Astrocyte (in vitro differentiated cells and primary cell): Measurements from ENCODE around the gene TCP1. TPM values are rescaled to one million over a fixed set of nuclear protein-coding genes. Genes with fewer than 3 reads are reported as not detected.
"Not testable (repeated sequence)": the region's sequence is repeated elsewhere in the genome, so short reads cannot be mapped to it uniquely, and the experiment has no call there.

ENCODE experiments used
- DNase-seq: peaks from one replicate; pipeline ENCODE4 v3.0.0-alpha.2; 2010; ENCODE audit warnings: low read depth
- FAIRE-seq: peaks from 2 replicates; lab custom pipeline; 2011; peaks lifted over from hg19 to GRCh38; lab: Jason Lieb, UNC
- H2AFZ ChIP-seq: 2 replicates; pipeline ENCODE4 v1.6.0; 2012; ENCODE audit warnings: low read depth, low read length, inconsistent platforms
- H3K27ac ChIP-seq: 2 replicates; pipeline ENCODE4 v1.5.1; 2011; ENCODE audit warnings: low read depth, low read length, inconsistent platforms
- H3K27me3 ChIP-seq: 2 replicates; pipeline ENCODE4 v1.6.0; 2011; ENCODE audit warnings: low read length, inconsistent platforms; ENCODE audit not compliant: insufficient read depth
- H3K36me3 ChIP-seq: 2 replicates; pipeline ENCODE4 v1.5.1; 2011; ENCODE audit warnings: low read length, inconsistent platforms; ENCODE audit not compliant: insufficient read depth
- H3K4me1 ChIP-seq: 2 replicates; pipeline ENCODE4 v1.5.1; 2011; ENCODE audit warnings: low read length, inconsistent platforms; ENCODE audit not compliant: insufficient read depth
- H3K4me2 ChIP-seq: 2 replicates; pipeline ENCODE4 v1.6.0; 2012; ENCODE audit warnings: low read length, inconsistent platforms
- H3K4me3 ChIP-seq: 2 replicates; pipeline ENCODE4 v1.5.1; 2011; ENCODE audit warnings: low read depth, mild to moderate bottlenecking, low read length, inconsistent platforms; ENCODE audit not compliant: insufficient read depth
- H3K79me2 ChIP-seq: 2 replicates; pipeline ENCODE4 v1.6.0; 2012; ENCODE audit warnings: mild to moderate bottlenecking, low read length, inconsistent platforms; ENCODE audit not compliant: insufficient read depth
- H3K9ac ChIP-seq: 2 replicates; pipeline ENCODE4 v1.6.0; 2012; ENCODE audit warnings: mild to moderate bottlenecking, low read length, inconsistent platforms
- H3K9me3 ChIP-seq: 2 replicates; pipeline ENCODE4 v1.5.1; 2012; ENCODE audit warnings: low read depth, mild to moderate bottlenecking, low read length, inconsistent platforms; ENCODE audit not compliant: insufficient read depth
- H4K20me1 ChIP-seq: 2 replicates; pipeline ENCODE4 v1.6.0; 2012; ENCODE audit warnings: low read length, inconsistent platforms; ENCODE audit not compliant: insufficient read depth
- H3K27ac Mint-ChIP-seq: one replicate; pipeline ENCODE4 v1.8.0; 2021; ENCODE audit warnings: mild to moderate bottlenecking, mixed read lengths; ENCODE audit not compliant: unreplicated experiment
- H3K27me3 Mint-ChIP-seq: one replicate; pipeline ENCODE4 v1.8.0; 2021; ENCODE audit warnings: low read depth, mixed read lengths; ENCODE audit not compliant: unreplicated experiment
- H3K36me3 Mint-ChIP-seq: one replicate; pipeline ENCODE4 v1.8.0; 2021; ENCODE audit warnings: low read depth, mixed read lengths; ENCODE audit not compliant: unreplicated experiment
- H3K4me1 Mint-ChIP-seq: one replicate; pipeline ENCODE4 v1.8.0; 2021; ENCODE audit warnings: low read depth, mixed read lengths; ENCODE audit not compliant: unreplicated experiment
- H3K4me3 Mint-ChIP-seq: one replicate; pipeline ENCODE4 v1.8.0; 2021; ENCODE audit warnings: mild to moderate bottlenecking, moderate library complexity, mixed read lengths; ENCODE audit not compliant: unreplicated experiment
- H3K9me3 Mint-ChIP-seq: one replicate; pipeline ENCODE4 v1.8.0; 2021; ENCODE audit warnings: mild to moderate bottlenecking, mixed read lengths; ENCODE audit not compliant: unreplicated experiment
- CTCF ChIP-seq: IDR thresholded peaks from 2 replicates; pipeline ENCODE4 v1.5.1; 2011; ENCODE audit warnings: low read depth, mild to moderate bottlenecking, inconsistent platforms, low read length, moderate library complexity; ENCODE audit not compliant: insufficient read depth
- EZH2 ChIP-seq: IDR thresholded peaks from 2 replicates; pipeline ENCODE4 v1.6.1; 2012; ENCODE audit warnings: mild to moderate bottlenecking, low read length, inconsistent platforms; ENCODE audit not compliant: insufficient read depth
- total RNA-seq: library from RNA; stranded (reverse); gene quantifications from 2 replicates; pipeline ENCODE4 v1.2.1, GENCODE V29; 2021

TCP1 gene
- total RNA-seq, 1 donor from 2014 or later: 256 TPM

GRCh38 chr6:159826968-159827647 is 37.7 kb upstream of the TCP1 start:
- no peak overlapping the region for H3K4me3 ChIP-seq
- H3K9me3 ChIP-seq: no peaks in the 10 kb centered on the region
- H3K4me1 ChIP-seq: no peaks in the 10 kb centered on the region
- no peak overlapping the region for H2AFZ ChIP-seq
- no peak overlapping the region for H3K9ac ChIP-seq
- H3K27ac ChIP-seq: no peak overlapping the region
- no peak overlapping the region for H3K4me2 ChIP-seq
- H3K4me3 Mint-ChIP-seq: no peak overlapping the region
- DNase-seq (no peak), FAIRE-seq (no peak)
- no peaks in the 10 kb centered on the region for H4K20me1 ChIP-seq
- no peaks in the 10 kb centered on the region for H3K4me1 Mint-ChIP-seq
- H3K9me3 Mint-ChIP-seq: peaks cover 4% of the 10 kb centered on the region
- no peaks in the 10 kb centered on the region for H3K27me3 ChIP-seq
- TF ChIP-seq CTCF (no peak), EZH2 (no peak)
- peaks cover 32% of the 10 kb centered on the region for H3K27me3 Mint-ChIP-seq
- H3K36me3 ChIP-seq: no peaks in the 10 kb centered on the region
- H3K79me2 ChIP-seq: no peaks in the 10 kb centered on the region
- no peak overlapping the region for H3K27ac Mint-ChIP-seq
- H3K36me3 Mint-ChIP-seq: peaks cover 10% of the 10 kb centered on the region

GRCh38 chr6:159826004-159826403 is 36.6 kb upstream of the TCP1 start:
- H3K36me3 Mint-ChIP-seq: peaks cover 10% of the 10 kb centered on the region
- no peaks in the 10 kb centered on the region for H3K9me3 ChIP-seq
- H3K4me3 ChIP-seq: no peak overlapping the region
- no peaks in the 10 kb centered on the region for H3K4me1 ChIP-seq
- no peaks in the 10 kb centered on the region for H3K27me3 ChIP-seq
- H4K20me1 ChIP-seq: no peaks in the 10 kb centered on the region
- no peaks in the 10 kb centered on the region for H3K79me2 ChIP-seq
- H3K9ac ChIP-seq: no peak overlapping the region
- FAIRE-seq: no peak
- no peaks in the 10 kb centered on the region for H3K9me3 Mint-ChIP-seq
- H3K4me3 Mint-ChIP-seq: no peak overlapping the region
- no peak overlapping the region for H3K27ac ChIP-seq
- peaks cover 23% of the 10 kb centered on the region for H3K27me3 Mint-ChIP-seq
- H2AFZ ChIP-seq: no peak overlapping the region
- DNase-seq: no peak
- no peak overlapping the region for H3K27ac Mint-ChIP-seq
- TF ChIP-seq EZH2 (no peak), CTCF (no peak)
- H3K4me2 ChIP-seq: no peak overlapping the region
- H3K4me1 Mint-ChIP-seq: no peaks in the 10 kb centered on the region
- H3K36me3 ChIP-seq: no peaks in the 10 kb centered on the region

GRCh38 chr6:159824690-159825089 is 35.3 kb upstream of the TCP1 start:
- not testable (repeated sequence) for H3K79me2 ChIP-seq, H3K9ac ChIP-seq, H3K4me3 ChIP-seq, H3K9me3 Mint-ChIP-seq, H3K9me3 ChIP-seq, H4K20me1 ChIP-seq, H2AFZ ChIP-seq, H3K27ac Mint-ChIP-seq, H3K4me1 ChIP-seq, FAIRE-seq, H3K36me3 Mint-ChIP-seq, H3K27me3 ChIP-seq, H3K4me3 Mint-ChIP-seq, DNase-seq, H3K4me2 ChIP-seq, H3K27ac ChIP-seq, H3K36me3 ChIP-seq, H3K4me1 Mint-ChIP-seq
- peaks cover 16% of the 10 kb centered on the region for H3K27me3 Mint-ChIP-seq
